ENCODE data around the gene TMPRSS9. TPM values are rescaled to one million over a fixed set of nuclear protein-coding genes. Genes with fewer than 3 reads are reported as not detected.
A peak's percentile ranks its signal among the peaks of the same experiment; 100 is the strongest.

The TMPRSS9 gene
- total and polyA plus RNA-seq, 2 of the 13 experiments (the other 11 are each of a cell fraction or from before 2014, with no cell fraction given), result 2.5 to 5.2 TPM

DNA sequence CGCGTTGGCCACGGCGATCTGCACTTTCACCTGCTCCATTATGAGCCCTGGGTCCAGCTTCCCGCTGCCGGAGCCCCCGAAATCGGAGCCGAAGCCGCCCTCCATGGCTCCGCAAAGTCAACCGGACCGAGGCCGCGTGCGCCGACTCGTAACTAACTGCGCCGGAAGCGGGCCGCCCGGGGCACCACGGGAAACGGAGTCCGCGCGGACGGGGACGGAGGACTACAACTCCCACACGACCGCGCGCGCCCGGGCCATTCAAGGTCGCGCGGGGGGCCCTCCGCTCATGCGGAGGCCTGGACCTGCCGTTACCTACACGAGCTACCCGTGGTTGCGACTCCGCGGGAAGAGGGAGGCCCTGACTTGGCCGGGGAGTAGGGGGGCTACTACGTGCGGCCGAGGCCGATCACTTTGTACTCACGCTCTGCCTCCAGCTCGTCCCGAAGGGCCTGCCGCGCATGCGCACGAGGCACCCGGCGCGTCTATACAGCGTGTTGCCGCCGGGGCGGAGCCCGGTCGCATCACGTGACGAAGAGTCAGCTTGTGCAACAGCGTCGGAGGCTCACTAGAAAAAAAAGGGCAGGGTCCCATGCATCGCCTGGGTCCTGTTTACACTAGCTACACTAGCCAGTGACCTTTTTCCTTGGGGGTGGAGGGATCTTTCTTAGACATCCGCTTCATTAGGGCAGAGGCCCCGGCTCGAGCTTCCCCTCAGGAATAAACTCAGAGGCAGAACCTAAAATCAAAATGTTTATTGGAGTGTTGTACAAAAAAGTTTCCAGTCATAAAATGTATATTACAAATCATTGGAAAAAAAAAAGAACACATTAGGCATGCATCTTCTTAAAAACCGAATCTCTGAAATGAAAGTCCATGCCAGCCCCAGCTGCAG lies 67.6 kb downstream of the TMPRSS9 start, which contains the start of gene TIMM13 (continued):
- peak; percentile 52 for TF ChIP-seq ZBTB3 (CRISPR knock-in tag; IDR thresholded peaks at IDR 0.05; ENCODE audit: borderline replicate concordance, low read depth)
- TF ChIP-seq ZSCAN21 (CRISPR knock-in tag; IDR thresholded peaks at IDR 0.05; ENCODE audit: borderline replicate concordance), result no peak; the same call in 1 of the 2 replicates
- no peak for TF ChIP-seq TEAD2 (CRISPR knock-in tag; IDR thresholded peaks at IDR 0.05)
- peak; percentile 70; the same call in 1 of the 2 replicates for TF ChIP-seq MED13 (CRISPR knock-in tag; IDR thresholded peaks at IDR 0.05)
- TF ChIP-seq SCMH1 (CRISPR knock-in tag; IDR thresholded peaks at IDR 0.05; ENCODE audit: borderline replicate concordance), result no peak
- no peak for TF ChIP-seq SRSF9 (IDR thresholded peaks at IDR 0.05; ENCODE audit: borderline replicate concordance, insufficient read depth, low read depth, low read length, poor library complexity, severe bottlenecking)
- TF ChIP-seq PBX3 (CRISPR knock-in tag; IDR thresholded peaks at IDR 0.05; ENCODE audit: borderline replicate concordance), result peak; percentile 26; the same call in 1 of the 2 replicates
- TF ChIP-seq ZNF670 (CRISPR knock-in tag; IDR thresholded peaks at IDR 0.05; ENCODE audit: borderline replicate concordance), result no peak
- TF ChIP-seq ZBTB44 (CRISPR knock-in tag; IDR thresholded peaks at IDR 0.05), result peak; percentile 36; the same call in 1 of the 2 replicates
- no peak for TF ChIP-seq ATF5 (CRISPR knock-in tag; IDR thresholded peaks at IDR 0.05; ENCODE audit: low read depth)
- 0 out of 2 replicates have a peak, but pooled peaks have one; percentile 18 for TF ChIP-seq ZNF775 (CRISPR knock-in tag; IDR thresholded peaks at IDR 0.05; ENCODE audit: borderline replicate concordance)
- TF ChIP-seq ZNF10 (CRISPR knock-in tag; IDR thresholded peaks at IDR 0.05; ENCODE audit: borderline replicate concordance, low read depth), result no peak
- no peak for TF ChIP-seq TGIF2 (CRISPR knock-in tag; IDR thresholded peaks at IDR 0.05)
- TF ChIP-seq ZHX1 (CRISPR knock-in tag; IDR thresholded peaks at IDR 0.05; ENCODE audit: low read depth), result peak; percentile 87
- peak; percentile 77 for TF ChIP-seq SP4 (CRISPR knock-in tag; IDR thresholded peaks at IDR 0.05)
- TF ChIP-seq NFIB (CRISPR knock-in tag; IDR thresholded peaks at IDR 0.05; ENCODE audit: borderline replicate concordance), result no peak
- TF ChIP-seq CHCHD3 (CRISPR knock-in tag; IDR thresholded peaks at IDR 0.05), result no peak
- peak; percentile 70; the same call in 1 of the 2 replicates for TF ChIP-seq SATB2 (CRISPR knock-in tag; IDR thresholded peaks at IDR 0.05)
- TF ChIP-seq REPIN1 (CRISPR knock-in tag; IDR thresholded peaks at IDR 0.05; ENCODE audit: borderline replicate concordance, low read depth), result peak; percentile 60; the same call in 1 of the 2 replicates
- peak; percentile 43; the same call in 1 of the 2 replicates for TF ChIP-seq MXD4 (CRISPR knock-in tag; IDR thresholded peaks at IDR 0.05)
- TF ChIP-seq ELF4 (CRISPR knock-in tag; IDR thresholded peaks at IDR 0.05; ENCODE audit: borderline replicate concordance), result no peak; the same call in 1 of the 2 replicates
